Endothelial cell of umbilical vein (primary cell): ENCODE results near the gene VWCE. TPM values are rescaled to one million over a fixed set of nuclear protein-coding genes. Genes with fewer than 3 reads are reported as not detected.

Source experiments
- BruUV-seq: library from RNA; stranded (reverse); fragments of 400-500 nt; replicated peaks from 2 replicates; lab custom pipeline; 2021; lab: Mats Ljungman, UMichigan
- CTCF ChIA-PET: fragments of 300-600, 350-600 bp; sonication (Branson Sonifier 250); formaldehyde crosslinking; loops from one replicate; lab custom pipeline; 2021; ENCODE audit warnings: antibody characterized with exemption, inconsistent platforms; lab: Charles Lee
- POLR2A ChIA-PET: fragments of 300-600, 350-600 bp; sonication (Branson Sonifier 250); formaldehyde crosslinking; loops from one replicate; lab custom pipeline; 2021; ENCODE audit warnings: antibody characterized with exemption, inconsistent platforms; lab: Charles Lee
- DNase-seq: peaks from one replicate; pipeline ENCODE4 v3.0.0-alpha.2; 2011; ENCODE audit warnings: low read depth, low spot score
- FAIRE-seq: peaks from 2 replicates; lab custom pipeline; 2011; peaks lifted over from hg19 to GRCh38; lab: Jason Lieb, UNC
- H2AFZ ChIP-seq: 2 replicates; pipeline ENCODE4 v1.6.0; 2012; ENCODE audit warnings: low read depth, low read length, control low read depth, inconsistent platforms
- H3K27ac ChIP-seq: 2 replicates; pipeline ENCODE4 v1.5.1; 2011; ENCODE audit warnings: low read depth, mild to moderate bottlenecking, control low read depth, low read length, moderate library complexity; ENCODE audit not compliant: insufficient read depth
- H3K27me3 ChIP-seq, 2 experiments: 2 replicates each; pipeline versions ENCODE4 v1.6.0 to v1.6.1; 2011; ENCODE audit warnings: low read length in 2 of 2, mixed read lengths in 1 of 2; ENCODE audit not compliant: control insufficient read depth in 2 of 2, insufficient read depth in 2 of 2
- H3K36me3 ChIP-seq, 2 experiments: 2 replicates in 1 of 2; 3 replicates in 1 of 2; pipeline ENCODE4 v1.5.1; 2011; ENCODE audit warnings: low read length in 2 of 2, mild to moderate bottlenecking in 1 of 2, moderate library complexity in 1 of 2; ENCODE audit not compliant: control insufficient read depth in 2 of 2, insufficient read depth in 2 of 2; ENCODE audit errors: extremely low read depth in 1 of 2
- H3K4me1 ChIP-seq: 3 replicates; pipeline ENCODE4 v1.5.1; 2011; ENCODE audit warnings: mild to moderate bottlenecking, low read length; ENCODE audit not compliant: control insufficient read depth, insufficient read depth; ENCODE audit errors: extremely low read depth
- H3K4me2 ChIP-seq: 2 replicates; pipeline ENCODE4 v1.6.1; 2011; ENCODE audit warnings: low read length, control low read depth, mixed read lengths; ENCODE audit not compliant: insufficient read depth
- H3K4me3 ChIP-seq, 3 experiments: fragments of 200-600 bp in 1 of 3; sonication (generic), shearing (Covaris generic) in 1 of 3; replicated peaks in 1 of 3; 2 replicates each; pipeline ENCODE4 v1.5.1; 2011 to 2016; ENCODE audit warnings: control low read depth in 3 of 3, low read length in 3 of 3, mild to moderate bottlenecking in 2 of 3, inconsistent platforms in 1 of 3, low read depth in 1 of 3, moderate library complexity in 1 of 3; ENCODE audit not compliant: insufficient read depth in 1 of 3
- H3K79me2 ChIP-seq: 2 replicates; pipeline ENCODE4 v1.6.0; 2012; ENCODE audit warnings: low read length, inconsistent platforms; ENCODE audit not compliant: control insufficient read depth, insufficient read depth
- H3K9ac ChIP-seq: replicated peaks from 2 replicates; pipeline ENCODE3; 2011; ENCODE audit warnings: low read length, control low read depth; ENCODE audit not compliant: insufficient read depth; ENCODE audit errors: extremely low read depth
- H3K9me1 ChIP-seq: replicated peaks from 3 replicates; pipeline ENCODE4 v1.6.0; 2011; ENCODE audit warnings: mild to moderate bottlenecking, low read length; ENCODE audit not compliant: control insufficient read depth, insufficient read depth; ENCODE audit errors: extremely low read depth
- H3K9me3 ChIP-seq: replicated peaks from 2 replicates; pipeline ENCODE4 v1.5.1; 2012; ENCODE audit warnings: low read length, inconsistent platforms; ENCODE audit not compliant: control insufficient read depth, insufficient read depth
- H4K20me1 ChIP-seq: replicated peaks from 2 replicates; pipeline ENCODE3; 2011; ENCODE audit warnings: mild to moderate bottlenecking, low read length; ENCODE audit not compliant: control insufficient read depth, insufficient read depth; ENCODE audit errors: extremely low read depth
- CTCF ChIP-seq, 2 donors: IDR thresholded peaks; 1 replicate in 1 of 2; 2 replicates in 1 of 2; pipeline ENCODE4 v1.5.1; 2011; ENCODE audit warnings: low read length in 2 of 2, mild to moderate bottlenecking in 2 of 2, moderate library complexity in 2 of 2, control low read depth in 1 of 2, inconsistent platforms in 1 of 2, low read depth in 1 of 2; ENCODE audit not compliant: insufficient read depth in 1 of 2; ENCODE audit errors: extremely low read depth in 1 of 2
- EZH2 ChIP-seq: IDR thresholded peaks from 2 replicates; pipeline ENCODE4 v1.6.1; 2012; ENCODE audit warnings: borderline replicate concordance, low read depth, mild to moderate bottlenecking, moderate library complexity, low read length, inconsistent platforms; ENCODE audit not compliant: severe bottlenecking
- FOS ChIP-seq: IDR thresholded peaks from 2 replicates; pipeline ENCODE4 v1.6.1; 2011; ENCODE audit warnings: mild to moderate bottlenecking, low read length, moderate library complexity, borderline replicate concordance; ENCODE audit not compliant: insufficient read depth
- GATA2 ChIP-seq: IDR thresholded peaks from 2 replicates; pipeline ENCODE4 v1.7.0; 2011; ENCODE audit warnings: low read depth, mild to moderate bottlenecking, moderate library complexity, mixed read lengths, low read length; ENCODE audit not compliant: insufficient read length, insufficient read depth
- JUN ChIP-seq: IDR thresholded peaks from 2 replicates; pipeline ENCODE4 v1.6.1; 2011; ENCODE audit warnings: borderline replicate concordance, low read depth; ENCODE audit not compliant: insufficient read length, insufficient read depth
- MAX ChIP-seq: IDR thresholded peaks from 2 replicates; pipeline ENCODE4 v1.6.1; 2011; ENCODE audit not compliant: insufficient read depth, insufficient read length
- MYC ChIP-seq: IDR thresholded peaks from one replicate; pipeline ENCODE4 v1.6.1; 2011; ENCODE audit warnings: mild to moderate bottlenecking, low read depth, low read length
- POLR2A ChIP-seq: IDR thresholded peaks from 2 replicates; pipeline ENCODE4 v1.6.1; 2012; ENCODE audit warnings: low read depth, mild to moderate bottlenecking, control low read depth, low read length
- POLR2AphosphoS5 ChIP-seq: IDR thresholded peaks from 2 replicates; pipeline ENCODE4 v1.6.1; 2012; ENCODE audit warnings: low read depth, mild to moderate bottlenecking, control low read depth, low read length, moderate library complexity; ENCODE audit not compliant: insufficient read depth
- dilution Hi-C: fragments of 300-500 bp; cut with MboI; formaldehyde crosslinking; loops from one replicate; pipeline ENCODE4 v1.15.0; 2019; ENCODE audit warnings: low sequenced_read_pairs; ENCODE audit not compliant: extremely low pct_ligation_motif_present
- intact Hi-C: fragments of 100-400 bp; cut with micrococcal nuclease; formaldehyde crosslinking; loops from one replicate; pipeline ENCODE4 v1.10.0; 2022
- polyA plus RNA-seq, 4 experiments: library from polyadenylated mRNA; depleted of rRNA in 3 of 4; stranded (reverse) in 3 of 4; unstranded in 1 of 4; fragments of >200 nt; gene quantifications; 2 replicates each; pipeline versions ENCODE4 v1.2.1 to v1.2.3, GENCODE V29; 2011 to 2012; ENCODE audit warnings: missing spikeins in 1 of 4
- total RNA-seq: library from RNA; stranded (reverse); gene quantifications from 2 replicates; pipeline ENCODE4 v1.2.3, GENCODE V29; 2021

Gene VWCE
- total and polyA plus RNA-seq, 2 donors (not counting 3 experiments of a cell fraction or from before 2014, with no cell fraction given), result 6.5 to 14.4 TPM

GRCh38 chr11:61337706-61338470, 42.8 kb upstream of the VWCE start:
- FAIRE-seq (no peak), DNase-seq (no peak)
- H3K9me1 ChIP-seq, result no peaks in the 10 kb centered on the region
- H3K9me3 ChIP-seq, result no peaks in the 10 kb centered on the region
- H3K79me2 ChIP-seq, result peaks cover under 1% of the 10 kb centered on the region
- H3K36me3 ChIP-seq, result peaks cover 0 to 2% of the 10 kb centered on the region in 2 experiments
- intact Hi-C loops (loop anchor here (2.0 to 10.0 kb wide), 2 partner anchors 55 to 83 kb away; partner anchors contain the start of gene TMEM216), dilution Hi-C loops (no loop called here)
- no peaks in the 10 kb centered on the region for H3K4me1 ChIP-seq
- no peak overlapping the region for H3K9ac ChIP-seq
- H3K27me3 ChIP-seq, result no peaks in the 10 kb centered on the region
- no TSS peak for BruUV-seq
- no peak overlapping the region for H3K4me2 ChIP-seq
- H3K27ac ChIP-seq, result no peak overlapping the region
- H3K4me3 ChIP-seq, result no peak overlapping the region
- no peak overlapping the region for H2AFZ ChIP-seq
- ChIA-PET CTCF (interaction anchor here (1.5 to 8.0 kb wide), 4 partner anchors 10 to 54 kb away, joined by 3 to 345 read pairs (median 28); partner anchors contain the start of gene TMEM216), POLR2A (interaction anchor here (0.6 kb wide), 1 partner anchor 54 kb away, joined by 5 read pairs; the partner anchor contains the start of gene TMEM216)
- no peaks in the 10 kb centered on the region for H4K20me1 ChIP-seq
- no peak for TF ChIP-seq JUN
- no peak for TF ChIP-seq MYC
- no peak for TF ChIP-seq GATA2
- no peak for TF ChIP-seq POLR2AphosphoS5
- no peak for TF ChIP-seq POLR2A
- TF ChIP-seq EZH2, result no peak
- no peak for TF ChIP-seq MAX
- TF ChIP-seq FOS, result no peak
- TF ChIP-seq CTCF (IDR thresholded peaks at IDR 0.05; ENCODE audit: extremely low read depth in 1 of 2, insufficient read depth in 1 of 2, low read depth in 1 of 2, low read length in 2 of 2), result no peak
